AG04449 (cell line): ENCODE results near the gene CHORDC1.

Experiments
- CTCF ChIA-PET: fragments of 350-600 bp; formaldehyde crosslinking; extraction: SDS; loops from one replicate; lab custom pipeline; 2021; ENCODE audit warnings: antibody characterized with exemption; lab: Yijun Ruan, JAX
- POLR2A ChIA-PET: fragments of 400-600, 350-600 bp; formaldehyde crosslinking; extraction: SDS; loops from one replicate; lab custom pipeline; 2020; ENCODE audit warnings: antibody characterized with exemption, inconsistent platforms; lab: Yijun Ruan, JAX
- DNase-seq: peaks from one replicate; pipeline ENCODE4 v3.0.0-alpha.2; 2010; ENCODE audit warnings: low read depth, low spot score
- H3K4me3 ChIP-seq: 2 replicates; pipeline ENCODE4 v1.5.1; 2011; ENCODE audit warnings: low read depth, mild to moderate bottlenecking, control low read depth, low read length
- CTCF ChIP-seq: IDR thresholded peaks from one replicate; pipeline ENCODE4 v1.5.1; 2011; ENCODE audit warnings: mild to moderate bottlenecking, moderate library complexity, low read length, control low read depth, inconsistent platforms; ENCODE audit not compliant: insufficient read depth; ENCODE audit errors: missing control alignments

CHORDC1 gene

GRCh38 chr11:90204832-90205646 lies 17.8 kb downstream of the CHORDC1 start:
- no peak overlapping the region for H3K4me3 ChIP-seq
- POLR2A ChIA-PET: interaction anchor here (0.7 kb wide), 1 partner anchor 18 kb away, joined by 3 read pairs; no protein-coding TSS in a partner anchor
- peak; percentile 76 for TF ChIP-seq CTCF
- CTCF ChIA-PET: interaction anchor here (0.6 to 2.7 kb wide), 15 partner anchors 9 to 590 kb away, joined by 3 to 34 read pairs (median 5); no protein-coding TSS in a partner anchor
- no peak for DNase-seq

GRCh38 chr11:90204407-90204806 lies 18.4 kb downstream of the CHORDC1 start:
- POLR2A ChIA-PET: no interaction called here
- CTCF ChIA-PET: interaction anchor here (0.6 to 2.7 kb wide), 12 partner anchors 8 to 591 kb away, joined by 3 to 34 read pairs (median 6); no protein-coding TSS in a partner anchor

GRCh38 chr11:90202342-90202741 lies 20.5 kb downstream of the CHORDC1 start:
- DNase-seq: no peak
- H3K4me3 ChIP-seq: no peak overlapping the region
- ChIA-PET POLR2A (no interaction called here), CTCF (interaction anchor here (1.2 kb wide), 1 partner anchor 50 kb away, joined by 3 read pairs; no protein-coding TSS in a partner anchor)
- TF ChIP-seq CTCF: no peak

More at GRCh38 chr11:90204407-90204806, 18.4 kb downstream of the CHORDC1 start:
- no peak overlapping the region for H3K4me3 ChIP-seq
- no peak for DNase-seq
- no peak for TF ChIP-seq CTCF

- no peak for DNase-seq
- TF ChIP-seq CTCF: no peak
- ChIA-PET POLR2A (no interaction called here), CTCF (interaction anchor here (1.7 kb wide), 1 partner anchor 8 kb away, joined by 12 read pairs; no protein-coding TSS in a partner anchor)
- no peak overlapping the region for H3K4me3 ChIP-seq
These were observed 25.5 kb downstream of the CHORDC1 start for GRCh38 chr11:90197377-90197776.

- DNase-seq: no peak
- ChIA-PET POLR2A (no interaction called here), CTCF (interaction anchor here (3.2 kb wide), 1 partner anchor 11 kb away, joined by 16 read pairs; no protein-coding TSS in a partner anchor)
- no peak for TF ChIP-seq CTCF
- H3K4me3 ChIP-seq: no peak overlapping the region
These were observed 29.8 kb downstream of the CHORDC1 start for GRCh38 chr11:90192869-90193582.
